HG03342 (cell line): Measurements from ENCODE around the gene USP44.
"Not testable (repeated sequence)": the region's sequence is repeated elsewhere in the genome, so short reads cannot be mapped to it uniquely, and the experiment has no call there.

Experiments
- ATAC-seq: cut with Tn5 transposase; IDR thresholded peaks from one replicate; pipeline ENCODE4 v1.9.1; 2021; ENCODE audit warnings: mild to moderate bottlenecking, moderate library complexity; ENCODE audit not compliant: unreplicated experiment

USP44 gene

GRCh38 chr12:95511977-95512376, 39.3 kb downstream of the USP44 start:
- no peak for ATAC-seq

- no peak for ATAC-seq
These were observed 42.0 kb downstream of the USP44 start for GRCh38 chr12:95509300-95509699.

GRCh38 chr12:95506707-95507523, 44.4 kb downstream of the USP44 start:
- ATAC-seq = no peak

- ATAC-seq = no peak
These were observed 46.2 kb downstream of the USP44 start for GRCh38 chr12:95505039-95505438.

GRCh38 chr12:95504140-95504539, 47.1 kb downstream of the USP44 start:
- ATAC-seq = no peak

- ATAC-seq = no peak
These were observed 51.5 kb downstream of the USP44 start for GRCh38 chr12:95499772-95500171.

GRCh38 chr12:95498968-95499367, 52.3 kb downstream of the USP44 start:
- no peak for ATAC-seq

GRCh38 chr12:95497031-95497430, 54.2 kb downstream of the USP44 start:
- no peak for ATAC-seq

GRCh38 chr12:95495433-95495832, 55.8 kb downstream of the USP44 start:
- no peak for ATAC-seq

- no peak for ATAC-seq
These were observed 56.4 kb downstream of the USP44 start for GRCh38 chr12:95494888-95495287.

GRCh38 chr12:95492462-95492861, 58.8 kb downstream of the USP44 start:
- ATAC-seq = no peak

GRCh38 chr12:95487024-95487423, 64.3 kb downstream of the USP44 start:
- ATAC-seq = no peak

GRCh38 chr12:95484524-95484923, 66.8 kb downstream of the USP44 start:
- no peak for ATAC-seq

GRCh38 chr12:95482564-95482963, 68.7 kb downstream of the USP44 start:
- not testable (repeated sequence) for ATAC-seq

GRCh38 chr12:95481888-95482287, 69.4 kb downstream of the USP44 start:
- no peak for ATAC-seq

GRCh38 chr12:95481072-95481471, 70.2 kb downstream of the USP44 start:
- ATAC-seq = no peak

GRCh38 chr12:95480230-95480629, 71.0 kb downstream of the USP44 start:
- no peak for ATAC-seq

- no peak for ATAC-seq
These were observed 76.7 kb downstream of the USP44 start for GRCh38 chr12:95474660-95474958.

- peak; percentile 96 for ATAC-seq
These were observed 77.2 kb downstream of the USP44 start, which contains the start of gene METAP2 for GRCh38 chr12:95473884-95474659. Gene METAP2 (plus strand): TSS chr12:95474152. CDS start chr12:95474180, 28 bp downstream.

- ATAC-seq = peak; percentile 29
These were observed 77.9 kb downstream of the USP44 start for GRCh38 chr12:95473231-95473883.

- no peak for ATAC-seq
These were observed 81.0 kb downstream of the USP44 start for GRCh38 chr12:95470300-95470699.
